Activated CD8-positive, alpha-beta memory T cell treated with anti-CD3 and anti-CD28 coated beads, Interleukin-2, amount 10 ng/mL, durations not matched to agents 7 days and 5 days (primary cell): ENCODE data around the gene CAPZB. TPM values are rescaled to one million over a fixed set of nuclear protein-coding genes. Genes with fewer than 3 reads are reported as not detected.

Experiments
- ATAC-seq: fragments of 150-1000 bp; cut with Tn5 transposase; one replicate; pipeline ENCODE4 v1.10.0; 2021; ENCODE audit warnings: moderate library complexity
- CTCF ChIA-PET: fragments of 350-600 bp; sonication (Branson Sonifier 250); formaldehyde crosslinking; loops from one replicate; lab custom pipeline; 2021; ENCODE audit warnings: antibody characterized with exemption; lab: Charles Lee
- DNase-seq: peaks from one replicate; pipeline ENCODE4 v3.0.0-alpha.2; 2020
- H3K27ac Mint-ChIP-seq: one replicate; pipeline ENCODE4 v1.8.0; 2021; ENCODE audit warnings: mild to moderate bottlenecking, mixed read lengths
- H3K27me3 Mint-ChIP-seq: one replicate; pipeline ENCODE4 v1.8.0; 2021; ENCODE audit warnings: mixed read lengths
- H3K36me3 Mint-ChIP-seq: one replicate; pipeline ENCODE4 v1.8.0; 2021; ENCODE audit warnings: mild to moderate bottlenecking, mixed read lengths
- H3K4me1 Mint-ChIP-seq: one replicate; pipeline ENCODE4 v1.8.0; 2021; ENCODE audit warnings: mixed read lengths
- H3K4me3 Mint-ChIP-seq: one replicate; pipeline ENCODE4 v1.8.0; 2021; ENCODE audit warnings: mild to moderate bottlenecking, moderate library complexity, mixed read lengths
- H3K9me3 Mint-ChIP-seq: one replicate; pipeline ENCODE4 v1.8.0; 2022; ENCODE audit warnings: low read depth, mixed read lengths
- total RNA-seq, 2 experiments: library from RNA; stranded (reverse); gene quantifications; one replicate each; pipeline ENCODE4 v1.2.3, GENCODE V29; 2021

Gene CAPZB
- total RNA-seq, 2 experiments from 2014 or later, result 411 to 427 TPM

DNA sequence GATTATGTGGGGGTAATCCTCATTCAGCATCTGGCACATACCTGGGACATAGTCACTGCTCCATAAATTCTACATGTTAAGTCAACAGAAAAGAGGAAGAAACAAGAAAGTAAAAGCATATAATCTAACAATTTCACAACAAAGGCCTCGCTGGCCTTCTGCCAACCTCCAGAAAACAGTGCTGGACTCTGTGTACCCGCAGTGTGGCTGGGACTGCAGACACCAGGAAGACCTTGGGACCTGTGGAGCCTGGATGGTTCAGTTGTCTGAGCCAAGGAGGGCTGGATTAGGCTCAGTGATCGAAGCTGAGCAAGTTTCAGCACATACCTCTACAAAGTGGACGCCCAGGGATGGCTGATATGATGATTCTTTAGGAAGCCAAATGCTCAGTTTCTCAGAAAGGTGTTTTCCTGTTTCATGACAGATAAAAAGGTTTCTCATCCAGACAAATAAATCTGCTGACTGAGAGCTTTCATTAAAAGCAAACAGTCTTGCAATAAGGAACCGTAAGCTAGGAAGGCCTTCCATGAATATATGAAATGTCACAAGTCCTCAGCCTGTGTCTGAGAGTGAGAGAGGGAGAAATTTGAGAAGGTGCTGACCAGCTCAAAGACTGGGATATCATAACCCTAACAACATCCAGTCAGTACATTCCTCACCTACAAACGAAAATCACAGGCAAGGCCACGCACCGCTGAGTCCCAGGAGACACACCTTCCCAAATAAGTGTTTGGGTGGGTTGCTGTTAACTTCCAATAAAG is 48.4 kb downstream of the CAPZB start:
- CTCF ChIA-PET, result interaction anchor here (1.3 kb wide), 1 partner anchor 51 kb away, joined by 3 read pairs; no protein-coding TSS in a partner anchor
- peak overlapping the region; percentile 34 for H3K27ac Mint-ChIP-seq
- peaks cover 28% of the 10 kb centered on the region for H3K36me3 Mint-ChIP-seq
- no peak for ATAC-seq
- no peak for DNase-seq
- H3K4me1 Mint-ChIP-seq, result peaks cover 71% of the 10 kb centered on the region
- H3K9me3 Mint-ChIP-seq, result no peaks in the 10 kb centered on the region
- no peak overlapping the region for H3K4me3 Mint-ChIP-seq
- no peaks in the 10 kb centered on the region for H3K27me3 Mint-ChIP-seq

DNA sequence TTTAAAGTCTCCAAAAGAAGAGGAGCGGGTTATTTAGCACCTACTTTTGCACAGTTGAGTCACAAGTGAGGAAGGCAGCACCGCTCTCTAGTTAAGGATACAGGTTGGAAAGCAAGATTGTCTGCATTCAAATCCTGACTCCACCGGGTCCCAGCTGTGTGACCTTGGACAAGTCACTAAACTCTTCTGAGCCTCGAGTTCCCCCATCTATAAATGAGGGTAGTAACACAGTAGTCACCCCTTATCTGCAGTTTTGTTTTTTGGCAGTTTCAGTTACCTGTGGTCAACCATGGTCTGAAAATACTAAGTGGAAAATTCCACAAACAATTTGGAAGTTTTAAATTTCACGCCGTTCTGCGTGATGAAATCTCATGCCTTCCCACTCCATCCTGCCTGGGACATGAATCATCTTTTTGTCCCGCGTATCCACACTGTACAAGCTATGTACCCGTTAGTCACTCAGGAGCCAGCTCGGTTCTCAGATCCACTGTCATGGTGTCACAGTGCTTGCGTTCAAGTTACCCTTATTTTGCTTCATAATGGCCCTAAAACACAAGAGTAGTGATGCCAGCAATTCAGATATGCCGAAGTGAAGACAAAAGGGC is 49.4 kb downstream of the CAPZB start:
- no peak for ATAC-seq
- H3K36me3 Mint-ChIP-seq, result peaks cover 28% of the 10 kb centered on the region

DNA sequence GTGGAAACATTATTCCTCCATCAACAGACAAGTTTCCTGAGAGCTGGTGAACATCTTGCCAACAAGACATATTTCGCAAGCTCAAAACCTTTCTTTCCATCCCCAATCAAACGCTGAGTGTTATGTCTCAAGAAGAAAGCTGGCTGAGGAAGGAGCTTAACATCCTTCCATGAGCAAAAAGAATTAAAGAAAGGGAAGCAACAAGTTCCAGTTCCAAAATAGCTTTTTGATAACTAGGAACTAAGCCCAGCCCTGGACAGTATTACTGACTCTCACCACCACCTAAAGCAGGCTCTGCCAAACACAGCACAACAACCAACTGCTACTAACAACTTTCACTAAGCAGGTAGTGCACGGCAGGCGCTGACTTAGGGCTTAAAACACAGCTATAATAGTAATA is 50.2 kb downstream of the CAPZB start:
- ATAC-seq (no peak), DNase-seq (no peak)
- H3K4me1 Mint-ChIP-seq, result peaks cover 71% of the 10 kb centered on the region
- peaks cover 28% of the 10 kb centered on the region for H3K36me3 Mint-ChIP-seq
- H3K27me3 Mint-ChIP-seq, result no peaks in the 10 kb centered on the region
- no peak overlapping the region for H3K4me3 Mint-ChIP-seq
- H3K9me3 Mint-ChIP-seq, result no peaks in the 10 kb centered on the region
- H3K27ac Mint-ChIP-seq, result no peak overlapping the region
- CTCF ChIA-PET, result interaction anchor here (0.7 to 1.4 kb wide), 3 partner anchors 13 to 219 kb away, joined by 3 read pairs; no protein-coding TSS in a partner anchor

More for the DNA sequence above, 49.4 kb downstream of the CAPZB start:
- H3K9me3 Mint-ChIP-seq, result no peaks in the 10 kb centered on the region
- no peak overlapping the region for H3K4me3 Mint-ChIP-seq
- no peaks in the 10 kb centered on the region for H3K27me3 Mint-ChIP-seq
- H3K4me1 Mint-ChIP-seq, result peaks cover 68% of the 10 kb centered on the region
- peak overlapping the region; percentile 52 for H3K27ac Mint-ChIP-seq
- DNase-seq, result no peak
- CTCF ChIA-PET, result interaction anchor here (1.0 kb wide), 1 partner anchor 45 kb away, joined by 3 read pairs; no protein-coding TSS in a partner anchor

DNA sequence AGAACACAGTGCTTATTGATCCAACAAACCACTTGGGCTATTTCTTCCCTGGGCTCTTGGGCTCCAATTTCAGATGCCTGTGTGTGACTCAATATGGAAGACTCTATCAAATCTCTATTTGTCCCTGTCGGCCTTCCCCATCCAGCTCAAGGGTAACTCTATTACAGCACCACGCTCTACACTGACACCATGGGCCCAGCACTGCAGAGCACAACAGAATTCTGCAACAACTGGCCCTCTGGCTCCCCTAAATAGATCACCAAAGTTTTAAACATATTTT is 51.7 kb downstream of the CAPZB start:
- Mint-ChIP-seq H3K4me3 (no peak overlapping the region), H3K27ac (no peak overlapping the region), H3K9me3 (no peaks in the 10 kb centered on the region), H3K4me1 (peaks cover 66% of the 10 kb centered on the region), H3K27me3 (no peaks in the 10 kb centered on the region), H3K36me3 (peaks cover 29% of the 10 kb centered on the region)
- ATAC-seq, result no peak
- CTCF ChIA-PET, result interaction anchor here (1.2 kb wide), 1 partner anchor 12 kb away, joined by 3 read pairs; no protein-coding TSS in a partner anchor
- no peak for DNase-seq

DNA sequence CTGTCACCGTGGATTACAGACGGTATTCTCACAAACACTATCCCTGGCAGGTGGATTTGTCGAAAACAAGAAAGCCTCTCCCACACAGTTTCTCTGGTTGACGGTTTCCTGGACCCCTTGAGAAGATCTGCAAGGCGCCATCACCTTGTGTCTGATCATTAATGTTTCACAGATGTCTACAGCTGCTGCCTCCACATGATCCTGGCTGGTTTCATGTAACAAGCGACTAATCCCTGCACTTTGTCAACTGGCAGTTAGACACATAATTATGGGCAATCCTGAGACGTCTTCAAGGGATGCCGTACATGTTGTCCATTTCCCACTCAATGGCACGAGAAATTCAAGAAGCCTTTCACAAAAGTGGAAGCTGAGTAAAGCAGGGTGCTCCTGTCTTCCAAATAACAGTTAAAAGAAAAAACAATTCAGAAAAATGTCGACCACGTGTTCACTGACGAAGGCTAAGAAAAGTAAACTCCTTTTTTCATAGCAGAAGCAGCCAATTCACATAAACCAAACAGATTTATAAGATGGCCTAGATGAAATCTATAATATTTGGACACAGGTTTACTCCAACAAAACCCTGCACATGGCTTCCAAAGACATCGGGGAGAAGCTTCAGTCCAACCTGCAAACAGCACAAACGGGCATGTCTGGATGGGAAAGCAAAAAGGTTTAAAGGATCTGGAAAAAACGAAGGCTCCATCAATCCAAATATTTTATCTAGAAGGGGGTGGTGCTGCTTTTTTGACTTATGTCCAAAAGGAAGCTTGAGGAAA is 52.2 kb downstream of the CAPZB start:
- Mint-ChIP-seq H3K27ac (no peak overlapping the region), H3K27me3 (no peaks in the 10 kb centered on the region), H3K4me3 (no peak overlapping the region), H3K9me3 (no peaks in the 10 kb centered on the region), H3K4me1 (peaks cover 65% of the 10 kb centered on the region), H3K36me3 (peaks cover 31% of the 10 kb centered on the region)
- ATAC-seq (no peak), DNase-seq (no peak)
- CTCF ChIA-PET, result interaction anchor here (1.2 to 1.4 kb wide), 2 partner anchors 13 to 27 kb away, joined by 3 read pairs; no protein-coding TSS in a partner anchor

DNA sequence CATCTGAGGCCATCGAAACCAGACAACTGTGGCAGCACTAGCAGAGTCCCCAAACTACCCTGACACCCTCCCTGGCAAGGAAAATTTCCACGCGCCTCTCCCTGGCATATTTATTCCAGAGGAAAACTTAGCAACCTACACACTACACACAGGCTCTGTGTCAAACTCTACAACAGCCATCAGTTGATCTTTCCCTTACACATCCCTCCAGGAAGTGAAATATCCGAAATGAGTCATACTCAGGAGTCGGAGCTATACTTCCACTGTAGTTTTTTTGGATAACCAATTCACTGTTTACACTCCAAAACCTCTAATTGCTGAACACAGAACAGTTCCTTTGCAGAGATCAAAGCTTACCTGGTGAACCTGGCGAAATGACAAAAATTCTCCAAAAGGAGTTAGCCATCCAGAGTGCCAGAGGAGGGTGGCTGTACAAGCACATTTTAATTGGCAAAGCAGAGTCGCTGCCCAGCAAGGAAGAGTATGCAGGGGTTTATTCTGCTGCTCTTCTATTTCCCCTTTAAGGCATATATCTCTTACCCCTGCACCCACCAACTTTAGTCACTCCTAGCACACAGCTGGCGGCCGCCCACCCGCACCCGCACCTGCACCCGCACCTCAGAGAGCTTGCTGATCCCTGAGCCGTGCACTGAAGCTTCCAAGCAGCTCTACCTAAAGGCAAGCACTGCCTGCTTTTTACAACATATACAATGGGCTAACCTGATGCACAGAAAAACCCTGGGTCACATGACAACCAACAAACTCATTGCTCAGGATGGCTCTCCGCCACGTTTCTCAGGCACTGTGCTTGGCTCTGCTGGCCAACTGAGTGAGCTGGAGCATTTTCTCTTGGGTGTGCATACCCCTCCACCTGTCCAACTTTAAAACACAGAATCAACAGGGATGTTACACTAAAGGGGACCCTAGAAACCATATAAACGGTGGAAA is 54.9 kb downstream of the CAPZB start:
- H3K27ac Mint-ChIP-seq, result peak overlapping the region; percentile 4
- no peaks in the 10 kb centered on the region for H3K27me3 Mint-ChIP-seq
- H3K9me3 Mint-ChIP-seq, result no peaks in the 10 kb centered on the region
- DNase-seq, result no peak
- peaks cover 15% of the 10 kb centered on the region for H3K36me3 Mint-ChIP-seq
- peaks cover 43% of the 10 kb centered on the region for H3K4me1 Mint-ChIP-seq
- no peak for ATAC-seq
- no peak overlapping the region for H3K4me3 Mint-ChIP-seq
- CTCF ChIA-PET, result no interaction called here

DNA sequence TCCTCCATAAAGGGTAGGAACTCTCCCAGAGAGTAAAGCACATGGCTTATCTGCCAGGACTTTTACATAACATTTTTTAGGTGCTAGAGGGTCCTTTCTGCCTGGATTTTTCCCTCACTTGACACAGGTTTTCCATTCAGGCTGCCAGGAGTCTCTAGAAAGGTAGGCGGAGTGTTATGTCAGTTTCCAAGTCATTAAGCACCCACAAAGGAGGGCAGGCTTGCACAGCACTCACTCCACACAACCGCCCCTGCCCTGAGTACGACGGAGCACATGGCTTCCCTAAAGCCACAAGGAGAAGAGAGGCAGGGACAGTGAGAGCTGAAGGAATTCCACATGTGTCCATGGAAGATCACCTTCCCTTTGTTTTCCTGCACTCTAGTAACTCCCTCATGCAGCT is 55.7 kb downstream of the CAPZB start:
- Mint-ChIP-seq H3K4me3 (no peak overlapping the region), H3K4me1 (peaks cover 38% of the 10 kb centered on the region), H3K9me3 (no peaks in the 10 kb centered on the region), H3K27ac (no peak overlapping the region), H3K27me3 (no peaks in the 10 kb centered on the region), H3K36me3 (peaks cover 12% of the 10 kb centered on the region)
- ATAC-seq (no peak), DNase-seq (no peak)
- CTCF ChIA-PET, result no interaction called here

DNA sequence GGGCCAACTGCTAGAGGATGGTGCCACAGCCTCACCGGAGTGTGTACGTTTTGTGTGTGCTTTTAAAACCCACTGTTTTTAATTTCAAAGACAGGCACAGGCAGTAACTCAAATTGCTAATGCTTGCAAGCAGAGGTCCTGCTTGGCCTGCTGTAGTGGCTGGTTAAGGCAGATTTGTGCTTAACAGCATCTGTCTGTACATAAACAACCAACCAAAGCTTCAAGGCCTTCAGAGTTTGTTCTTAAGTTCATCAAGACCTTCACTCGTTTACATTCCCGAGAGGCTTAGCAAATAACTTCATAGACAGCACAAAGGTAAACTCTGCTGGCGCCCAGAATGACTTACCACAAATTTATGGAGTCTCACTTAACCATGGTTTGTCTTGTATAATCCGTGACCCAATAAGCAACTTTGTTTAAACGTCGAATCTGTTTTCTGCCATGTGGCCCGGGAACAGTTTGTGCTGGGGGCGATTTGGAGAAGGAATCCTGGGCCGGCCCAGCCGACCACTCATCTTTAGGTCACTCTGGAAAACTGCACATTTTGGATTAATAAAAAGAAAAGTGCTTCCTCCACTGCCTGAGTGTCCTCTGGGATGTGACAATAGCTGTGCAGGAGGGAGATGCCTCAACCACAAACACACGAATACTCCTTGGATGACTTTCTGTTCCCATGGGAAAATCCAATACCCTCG is 58.1 kb downstream of the CAPZB start:
- ATAC-seq (no peak), DNase-seq (no peak)
- Mint-ChIP-seq H3K27ac (no peak overlapping the region), H3K4me1 (peaks cover 22% of the 10 kb centered on the region), H3K36me3 (peaks cover 3% of the 10 kb centered on the region), H3K27me3 (no peaks in the 10 kb centered on the region), H3K9me3 (no peaks in the 10 kb centered on the region), H3K4me3 (no peak overlapping the region)
- CTCF ChIA-PET, result no interaction called here

DNA sequence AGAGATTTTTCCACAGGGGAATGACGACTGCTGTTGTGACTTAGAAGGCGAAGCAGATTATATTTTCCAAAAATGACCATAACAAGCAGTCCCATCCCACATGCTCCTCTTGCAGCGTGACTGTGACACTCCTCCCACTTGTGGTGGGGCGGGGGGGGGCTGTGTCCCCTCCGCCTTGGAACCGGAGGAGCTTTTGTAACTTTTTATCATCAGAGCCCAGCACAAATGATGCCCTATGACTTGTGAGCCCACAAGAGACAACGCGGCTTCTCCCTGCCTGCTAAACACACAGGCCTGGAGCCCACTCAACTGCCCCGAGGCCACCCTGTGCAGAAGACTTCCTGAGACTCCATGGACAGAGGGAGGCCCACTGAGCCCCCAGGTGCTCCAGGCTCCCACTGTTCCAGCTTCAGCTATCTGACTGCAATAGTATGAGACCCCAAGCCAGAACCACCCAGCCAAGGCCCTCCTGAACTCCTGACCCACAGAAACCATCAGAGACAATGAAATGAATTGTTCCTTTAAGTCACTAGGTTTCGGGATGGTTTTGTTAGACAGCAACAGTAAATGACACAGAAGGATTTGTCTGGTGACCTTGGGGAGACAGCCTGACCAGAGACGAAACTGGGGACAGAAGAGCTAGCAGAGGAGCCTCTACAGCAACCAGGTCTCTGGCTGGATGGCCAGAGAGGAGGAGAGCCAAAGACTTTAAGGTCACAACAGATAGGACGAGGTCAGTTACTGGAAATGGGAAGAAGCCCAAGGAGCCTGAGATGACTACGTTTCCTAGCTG is 58.8 kb downstream of the CAPZB start:
- no peak for DNase-seq
- Mint-ChIP-seq H3K4me3 (no peak overlapping the region), H3K27me3 (no peaks in the 10 kb centered on the region), H3K36me3 (peaks cover 3% of the 10 kb centered on the region), H3K4me1 (peaks cover 25% of the 10 kb centered on the region), H3K27ac (no peak overlapping the region), H3K9me3 (no peaks in the 10 kb centered on the region)
- CTCF ChIA-PET, result no interaction called here
- no peak for ATAC-seq

DNA sequence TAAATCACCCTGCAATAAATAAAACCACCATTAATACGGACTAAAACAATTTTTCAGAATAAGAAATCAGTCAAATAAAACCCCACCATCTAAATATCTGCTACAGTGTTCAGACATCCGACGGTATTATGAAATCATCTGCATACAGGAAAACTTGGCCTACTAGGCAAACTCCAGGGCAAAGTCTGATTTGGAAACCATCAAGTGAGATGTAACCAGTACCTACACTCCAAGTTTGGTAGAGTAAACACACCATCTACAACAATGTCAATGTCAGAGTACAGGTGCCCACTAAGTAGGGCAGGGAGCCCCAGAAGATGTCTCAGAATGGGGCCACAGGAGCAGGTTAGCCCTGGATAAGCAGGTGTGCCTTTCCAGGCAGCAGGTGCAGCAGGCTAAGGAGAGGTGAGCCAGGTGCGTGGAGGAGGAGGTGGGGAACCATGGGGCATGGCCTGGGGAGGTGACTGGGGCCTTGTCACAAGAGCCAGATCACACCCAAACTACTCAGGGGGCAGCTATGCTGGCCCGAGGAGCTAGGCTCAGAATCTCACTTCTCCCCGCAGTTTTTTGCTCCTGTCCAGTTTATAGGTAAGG is 59.6 kb downstream of the CAPZB start:
- DNase-seq (no peak), ATAC-seq (no peak)
- H3K27me3 Mint-ChIP-seq, result no peaks in the 10 kb centered on the region
- H3K9me3 Mint-ChIP-seq, result no peaks in the 10 kb centered on the region
- H3K27ac Mint-ChIP-seq, result no peak overlapping the region
- CTCF ChIA-PET, result interaction anchor here (1.6 kb wide), 1 partner anchor 85 kb away, joined by 3 read pairs; no protein-coding TSS in a partner anchor
- H3K4me1 Mint-ChIP-seq, result peaks cover 26% of the 10 kb centered on the region
- no peak overlapping the region for H3K4me3 Mint-ChIP-seq
- H3K36me3 Mint-ChIP-seq, result peaks cover 3% of the 10 kb centered on the region
